Loucy (cell line): Measurements from ENCODE around the gene ZDHHC18.
"Not testable (repeated sequence)": the region's sequence is repeated elsewhere in the genome, so short reads cannot be mapped to it uniquely, and the experiment has no call there.

Experiments used
- H2AFZ ChIP-seq: fragments of 200-600 bp; sonication (generic); 2 replicates; pipeline ENCODE4 v1.6.0; 2016; ENCODE audit warnings: antibody characterized with exemption, mild to moderate bottlenecking, low read length, moderate library complexity
- H3F3A ChIP-seq: fragments of 200-600 bp; 2 replicates; pipeline ENCODE4 v1.6.0; 2016; ENCODE audit warnings: antibody characterized with exemption, low read depth, mild to moderate bottlenecking
- H3K27me3 ChIP-seq: fragments of 200-600 bp; sonication (generic); 2 replicates; pipeline ENCODE4 v1.6.1; 2014; ENCODE audit warnings: low read length, mild to moderate bottlenecking; ENCODE audit not compliant: insufficient read depth, poor library complexity, severe bottlenecking
- H3K36me3 ChIP-seq: fragments of 200-600 bp; sonication (generic); 2 replicates; pipeline ENCODE4 v1.6.1; 2016; ENCODE audit warnings: low read length; ENCODE audit not compliant: insufficient read depth
- H3K4me1 ChIP-seq: fragments of 200-600 bp; sonication (generic); 2 replicates; pipeline ENCODE4 v1.5.1; 2014; ENCODE audit warnings: low read length, mild to moderate bottlenecking; ENCODE audit not compliant: insufficient read depth, poor library complexity, severe bottlenecking
- H3K4me2 ChIP-seq: fragments of 200-600 bp; sonication (generic); 2 replicates; pipeline ENCODE4 v1.6.0; 2014; ENCODE audit warnings: antibody characterized with exemption, low read length, low read depth, mild to moderate bottlenecking; ENCODE audit not compliant: poor library complexity, severe bottlenecking
- H3K4me3 ChIP-seq: fragments of 200-600 bp; sonication (generic); 2 replicates; pipeline ENCODE4 v1.5.1; 2014; ENCODE audit warnings: low read length, mild to moderate bottlenecking, mixed read lengths; ENCODE audit not compliant: poor library complexity, severe bottlenecking
- H3K79me2 ChIP-seq: fragments of 200-600 bp; sonication (generic); 2 replicates; pipeline ENCODE4 v1.6.1; 2014; ENCODE audit warnings: low read length; ENCODE audit not compliant: insufficient read depth
- H3K9ac ChIP-seq: fragments of 200-600 bp; sonication (generic); 2 replicates; pipeline ENCODE4 v1.6.0; 2014; ENCODE audit warnings: mild to moderate bottlenecking, low read depth, low read length, moderate library complexity; ENCODE audit not compliant: poor library complexity, severe bottlenecking
- H3K9me2 ChIP-seq: fragments of 200-600 bp; sonication (generic); replicated peaks from 2 replicates; pipeline ENCODE4 v1.6.1; 2016; ENCODE audit warnings: low read depth, low read length, mixed read lengths
- H3K9me3 ChIP-seq: fragments of 200-600 bp; sonication (generic); 2 replicates; pipeline ENCODE4 v1.6.1; 2014; ENCODE audit warnings: mild to moderate bottlenecking, antibody characterized with exemption, low read length, low read depth; ENCODE audit not compliant: insufficient read depth
- H4K20me1 ChIP-seq: fragments of 200-600 bp; sonication (generic); 2 replicates; pipeline ENCODE4 v1.6.0; 2014; ENCODE audit warnings: antibody characterized with exemption, low read length, mild to moderate bottlenecking; ENCODE audit not compliant: insufficient read depth, poor library complexity, severe bottlenecking
- CTCF ChIP-seq: fragments of 200-600 bp; sonication (generic); conservative IDR thresholded peaks from 2 replicates; pipeline ENCODE4 v1.5.1; 2014; ENCODE audit warnings: mild to moderate bottlenecking, antibody characterized with exemption, low read length
- EZH2phosphoT487 ChIP-seq: fragments of 200-600 bp; IDR thresholded peaks from 2 replicates; pipeline ENCODE4 v1.6.1; 2018; ENCODE audit warnings: antibody characterized with exemption, mild to moderate bottlenecking, moderate library complexity, borderline replicate concordance

The ZDHHC18 gene

GRCh38 chr1:26832249-26832960 lies 5.9 kb downstream of the ZDHHC18 start:
- H3K4me2 ChIP-seq: peak overlapping the region; percentile 82
- no peak overlapping the region for H3K9ac ChIP-seq

GRCh38 chr1:26833432-26834405 lies 7.2 kb downstream of the ZDHHC18 start:
- peaks cover 48% of the 10 kb centered on the region for H3K79me2 ChIP-seq
- peaks cover 29% of the 10 kb centered on the region; the same call in 1 of the 2 replicates for H3K36me3 ChIP-seq
- TF ChIP-seq EZH2phosphoT487 (no peak), CTCF (peak; percentile 57)
- H3K9me3 ChIP-seq: no peaks in the 10 kb centered on the region
- H3K4me3 ChIP-seq: peak overlapping the region; percentile 61
- peak overlapping the region; percentile 53 for H3K9ac ChIP-seq
- peaks cover 18% of the 10 kb centered on the region for H4K20me1 ChIP-seq
- H3F3A ChIP-seq: peaks cover 24% of the 10 kb centered on the region
- peaks cover 53% of the 10 kb centered on the region for H3K4me1 ChIP-seq
- no peak overlapping the region for H2AFZ ChIP-seq
- H3K9me2 ChIP-seq: no peaks in the 10 kb centered on the region
- peak overlapping the region; percentile 82 for H3K4me2 ChIP-seq
- no peaks in the 10 kb centered on the region for H3K27me3 ChIP-seq

More at GRCh38 chr1:26832249-26832960, 5.9 kb downstream of the ZDHHC18 start:
- Histone ChIP-seq H3K27me3 (no peaks in the 10 kb centered on the region), H3F3A (peaks cover 24% of the 10 kb centered on the region), H2AFZ (no peak overlapping the region), H3K4me1 (peaks cover 64% of the 10 kb centered on the region), H3K79me2 (peaks cover 60% of the 10 kb centered on the region), H4K20me1 (peaks cover 22% of the 10 kb centered on the region), H3K9me2 (no peaks in the 10 kb centered on the region), H3K9me3 (no peaks in the 10 kb centered on the region), H3K36me3 (peaks cover 22% of the 10 kb centered on the region; the same call in 1 of the 2 replicates), H3K4me3 (no peak overlapping the region)
- no peak for TF ChIP-seq CTCF

- Histone ChIP-seq H3K79me2 (peaks cover 10% of the 10 kb centered on the region; the same call in 1 of the 2 replicates), H3K36me3 (peaks cover 49% of the 10 kb centered on the region; the same call in 1 of the 2 replicates), H3K4me1 (peaks cover 18% of the 10 kb centered on the region), H3F3A (peaks cover 14% of the 10 kb centered on the region)
- H3K4me3 ChIP-seq, H3K9me3 ChIP-seq, H3K4me2 ChIP-seq, H3K9ac ChIP-seq, H2AFZ ChIP-seq, H3K9me2 ChIP-seq, H4K20me1 ChIP-seq, H3K27me3 ChIP-seq: not testable (repeated sequence)
Observed at GRCh38 chr1:26837665-26838064, 11.2 kb downstream of the ZDHHC18 start.
